Liver (tissue), 9 donors: ENCODE data around the gene FAM200C. TPM values are rescaled to one million over a fixed set of nuclear protein-coding genes. Genes with fewer than 3 reads are reported as not detected.

Experiments used
- DNase-seq: peaks from one replicate; pipeline ENCODE4 v3.0.0-alpha.2; 2017; ENCODE audit warnings: low spot score
- H3K27ac ChIP-seq, 2 donors: one replicate each; pipeline ENCODE4 v1.7.0; 2013; ENCODE audit warnings: inconsistent platforms in 2 of 2, low read length in 2 of 2, control low read depth in 1 of 2, low read depth in 1 of 2, mild to moderate bottlenecking in 1 of 2
- H3K27me3 ChIP-seq, 4 donors: one replicate each; pipeline versions ENCODE4 v1.6.1 to v1.7.0; 2013; ENCODE audit warnings: low read length in 3 of 4, inconsistent platforms in 1 of 4, mild to moderate bottlenecking in 1 of 4, moderate library complexity in 1 of 4; ENCODE audit not compliant: control insufficient read depth in 4 of 4, insufficient read depth in 4 of 4
- H3K36me3 ChIP-seq, 4 donors: one replicate each; pipeline versions ENCODE4 v1.6.1 to v1.7.0; 2013; ENCODE audit warnings: low read length in 3 of 4, mild to moderate bottlenecking in 3 of 4, low read depth in 1 of 4, moderate library complexity in 1 of 4; ENCODE audit not compliant: control insufficient read depth in 4 of 4, insufficient read depth in 3 of 4
- H3K4me1 ChIP-seq, 4 donors: one replicate each; pipeline versions ENCODE4 v1.6.1 to v1.7.0; 2013; ENCODE audit warnings: low read length in 3 of 4, mild to moderate bottlenecking in 3 of 4, moderate library complexity in 1 of 4; ENCODE audit not compliant: control insufficient read depth in 4 of 4, insufficient read depth in 4 of 4
- H3K4me3 ChIP-seq, 3 donors: one replicate each; pipeline versions ENCODE4 v1.6.1 to v1.7.0; 2013; ENCODE audit warnings: low read length in 3 of 3, control low read depth in 1 of 3, low read depth in 1 of 3, mild to moderate bottlenecking in 1 of 3
- H3K9ac ChIP-seq, 2 donors: one replicate each; pipeline ENCODE4 v1.7.0; 2013; ENCODE audit warnings: low read length in 2 of 2, mild to moderate bottlenecking in 2 of 2, moderate library complexity in 2 of 2, control low read depth in 1 of 2, low read depth in 1 of 2
- H3K9me3 ChIP-seq, 4 donors: one replicate each; pipeline versions ENCODE4 v1.6.1 to v1.7.0; 2013; ENCODE audit warnings: low read length in 3 of 4; ENCODE audit not compliant: control insufficient read depth in 4 of 4
- CTCF ChIP-seq: fragments of 150-350 bp; IDR thresholded peaks from 2 replicates; pipeline ENCODE4 v1.5.1; 2017; ENCODE audit warnings: improper control_type of control experiment, low read depth, low read length; ENCODE audit not compliant: missing input control
- FOXA1 ChIP-seq: IDR thresholded peaks from 2 replicates; pipeline ENCODE4 v1.6.1; 2016; ENCODE audit warnings: antibody characterized with exemption
- FOXA2 ChIP-seq: IDR thresholded peaks from 2 replicates; pipeline ENCODE4 v1.6.1; 2016; ENCODE audit warnings: antibody characterized with exemption
- HNF4A ChIP-seq, 2 donors: conservative IDR thresholded peaks; 2 replicates each; pipeline ENCODE4 v1.6.1; 2016; ENCODE audit warnings: antibody characterized with exemption in 2 of 2, mild to moderate bottlenecking in 2 of 2
- HNF4G ChIP-seq: IDR thresholded peaks from 2 replicates; pipeline ENCODE4 v1.6.1; 2016; ENCODE audit warnings: antibody characterized with exemption
- JUND ChIP-seq, 2 donors: IDR thresholded peaks; 2 replicates each; pipeline ENCODE4 v1.6.1; 2016; ENCODE audit warnings: antibody characterized with exemption in 2 of 2
- RAD21 ChIP-seq, 2 donors: IDR thresholded peaks; 2 replicates each; pipeline ENCODE4 v1.6.1; 2016; ENCODE audit warnings: antibody characterized with exemption in 2 of 2, mild to moderate bottlenecking in 2 of 2
- REST ChIP-seq: IDR thresholded peaks from 2 replicates; pipeline ENCODE4 v1.6.1; 2016; ENCODE audit warnings: antibody characterized with exemption, mild to moderate bottlenecking
- RXRA ChIP-seq, 2 donors: IDR thresholded peaks; 2 replicates each; pipeline ENCODE4 v1.6.1; 2017 to 2018; ENCODE audit warnings: antibody characterized with exemption in 2 of 2, mild to moderate bottlenecking in 1 of 2
- TAF1 ChIP-seq: conservative IDR thresholded peaks from 2 replicates; pipeline ENCODE4 v1.6.1; 2016; ENCODE audit warnings: antibody characterized with exemption, mild to moderate bottlenecking
- ZBTB33 ChIP-seq: IDR thresholded peaks from 2 replicates; pipeline ENCODE4 v1.6.1; 2016; ENCODE audit warnings: antibody characterized with exemption
- WGBS: extraction: QIAGEN DNeasy Blood & Tissue Kit; methylation state at CpG from one replicate; pipeline ENCODE4 v1.1.7; 2013; 5-methylcytosine and 5-hydroxymethylcytosine counted together
- polyA plus RNA-seq, 2 donors: library from polyadenylated mRNA; stranded (reverse) in 1 of 2; unstranded in 1 of 2; fragments of 200-250 nt in 1 of 2; fragments of >200 nt in 1 of 2; fragmentation: Nextera tagmentation in 1 of 2; extraction: Ambion mirVana in 1 of 2; gene quantifications; one replicate each; pipeline versions ENCODE4 v1.2.1 to v1.2.3, GENCODE V29; 2013 to 2015
- total RNA-seq, 2 donors: library from RNA; depleted of rRNA; stranded (reverse); fragments of >200 nt; gene quantifications; one replicate each; pipeline ENCODE4 v1.2.3, GENCODE V29; 2014
- TF ChIP-seq, protein P1 (sequence below): IDR thresholded peaks from 2 replicates; pipeline ENCODE4 v1.6.1; 2016; ENCODE audit warnings: antibody characterized with exemption
- donor health status: healthy.
- donor health status: healthy.
- donor health status: healthy.
- donor health status: healthy.
- donor health status: healthy.

Gene FAM200C
- total and polyA plus RNA-seq, 4 donors, result 0.57 to 2.9 (median 1.3) TPM

- TF ChIP-seq ZBTB33, result no peak
- no peak for TF ChIP-seq RAD21 (IDR thresholded peaks at IDR 0.05)
Measured at GRCh38 chr5:160348080-160348479, 51.8 kb downstream of the FAM200C start (continued).

- no peaks in the 10 kb centered on the region for H3K9me3 ChIP-seq
- no peak overlapping the region for H3K4me3 ChIP-seq
- H3K27ac ChIP-seq, result no peak overlapping the region
- H3K9ac ChIP-seq, result no peak overlapping the region
- peaks cover 0 to 5% (median 0%) of the 10 kb centered on the region in 4 donors for H3K4me1 ChIP-seq
- TF ChIP-seq FOXA2 (no peak), RXRA (IDR thresholded peaks at IDR 0.05) (no peak), ZBTB33 (no peak), CTCF (no peak), HNF4A (conservative IDR thresholded peaks at IDR 0.05) (no peak), JUND (IDR thresholded peaks at IDR 0.05) (no peak), HNF4G (no peak), TAF1 (no peak), REST (no peak), FOXA1 (no peak)
- TF ChIP-seq, protein P1, sequence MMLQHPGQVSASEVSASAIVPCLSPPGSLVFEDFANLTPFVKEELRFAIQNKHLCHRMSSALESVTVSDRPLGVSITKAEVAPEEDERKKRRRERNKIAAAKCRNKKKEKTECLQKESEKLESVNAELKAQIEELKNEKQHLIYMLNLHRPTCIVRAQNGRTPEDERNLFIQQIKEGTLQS, result no peak
- DNase-seq, result no peak
- 65% methylated on average over 6 of the region's 6 CpGs for WGBS
- H3K27me3 ChIP-seq, result no peaks in the 10 kb centered on the region
- no peaks in the 10 kb centered on the region for H3K36me3 ChIP-seq
Measured at GRCh38 chr5:160347448-160347847, 52.4 kb downstream of the FAM200C start.

Other genes with a start within 250 kb of the FAM200C start
- not detected for gene FABP6, start 170.5 kb downstream of the FAM200C start, total RNA-seq
- not detected for gene FABP6, start 170.5 kb downstream of the FAM200C start, polyA plus RNA-seq
- gene CCNJL, start 87.5 kb downstream of the FAM200C start, total RNA-seq, result under 1 TPM; 0.84 TPM
- gene CCNJL, start 87.5 kb downstream of the FAM200C start, polyA plus RNA-seq, result under 1 TPM; 0.07 to 0.42 TPM
- under 1 TPM; 0.17 to 0.37 TPM for gene C1QTNF2, start 29.4 kb downstream of the FAM200C start, total RNA-seq
- under 1 TPM; 0.18 to 0.28 TPM for gene C1QTNF2, start 29.4 kb downstream of the FAM200C start, polyA plus RNA-seq
- 10 to 100 TPM; 18.2 to 21.8 TPM for gene SLU7, start 19.0 kb upstream of the FAM200C start, total RNA-seq
- gene SLU7, start 19.0 kb upstream of the FAM200C start, polyA plus RNA-seq, result 10 to 100 TPM in 1 of 2 donors, 1 to 10 TPM in 1; 7.1 to 17.0 TPM
- gene PTTG1, start 21.8 kb upstream of the FAM200C start, total RNA-seq, result 10 to 100 TPM in 1 of 2 donors, under 1 TPM in 1; 0.75 to 84.0 TPM
- gene PTTG1, start 21.8 kb upstream of the FAM200C start, polyA plus RNA-seq, result 1 to 10 TPM; 5.5 to 5.6 TPM